Sigmoid colon (tissue), 7 donors: Measurements from ENCODE around the gene BOC. TPM values are rescaled to one million over a fixed set of nuclear protein-coding genes. Genes with fewer than 3 reads are reported as not detected.

Experiments used
- DNase-seq: peaks from one replicate; pipeline ENCODE4 v3.0.0-alpha.2; 2019
- H3K27ac ChIP-seq, 4 donors: fragments of 200-600 bp; sonication (generic); one replicate each; pipeline ENCODE4 v1.5.1; 2016 to 2019; ENCODE audit warnings: mild to moderate bottlenecking in 1 of 4
- H3K27me3 ChIP-seq, 3 donors: fragments of 200-600 bp; sonication (generic); one replicate each; pipeline ENCODE4 v1.5.1; 2019; ENCODE audit warnings: mild to moderate bottlenecking in 1 of 3
- H3K36me3 ChIP-seq, 4 donors: fragments of 200-600 bp; sonication (generic); one replicate each; pipeline ENCODE4 v1.5.1; 2016 to 2019
- H3K4me1 ChIP-seq, 4 donors: fragments of 200-600 bp; sonication (generic); one replicate each; pipeline ENCODE4 v1.5.1; 2017 to 2019
- H3K4me3 ChIP-seq, 4 donors: fragments of 200-600 bp; sonication (generic); one replicate each; pipeline ENCODE4 v1.5.1; 2017 to 2019; ENCODE audit warnings: mild to moderate bottlenecking in 2 of 4, moderate library complexity in 1 of 4
- H3K9me3 ChIP-seq, 4 donors: fragments of 200-600 bp in 3 of 4; sonication (generic) in 3 of 4; one replicate each; pipeline versions ENCODE4 v1.5.1 to v1.6.1; 2013 to 2019
- EP300 ChIP-seq, 4 donors: sonication (generic); formaldehyde crosslinking; IDR thresholded peaks; one replicate each; pipeline ENCODE4 v1.6.1; 2017; ENCODE audit warnings: antibody characterized with exemption in 4 of 4
- POLR2A ChIP-seq, 2 donors: fragments of 450-650 bp; IDR thresholded peaks; one replicate each; pipeline ENCODE4 v1.6.1; 2016; ENCODE audit warnings: antibody characterized with exemption in 2 of 2, mild to moderate bottlenecking in 2 of 2, moderate library complexity in 2 of 2
- POLR2AphosphoS5 ChIP-seq, 4 donors: sonication (generic); formaldehyde crosslinking; IDR thresholded peaks; one replicate each; pipeline ENCODE4 v1.6.1; 2017; ENCODE audit warnings: antibody characterized with exemption in 4 of 4
- WGBS, 2 donors: extraction: QIAGEN DNeasy Blood & Tissue Kit; methylation state at CpG; one replicate each; pipeline ENCODE4 v1.1.7; 2013; 5-methylcytosine and 5-hydroxymethylcytosine counted together
- intact Hi-C: fragments of 100-400 bp; cut with DNase I; formaldehyde crosslinking; loops from one replicate; pipeline ENCODE4 v1.15.1; 2023
- polyA plus RNA-seq, 3 donors: library from polyadenylated mRNA; stranded (reverse); fragments of 200-250 nt; gene quantifications; one replicate each; pipeline ENCODE4 v1.2.3, GENCODE V29; 2013
- total RNA-seq, 4 donors: library from RNA; depleted of rRNA; stranded (reverse); fragments of >200 nt; gene quantifications; one replicate each; pipeline ENCODE4 v1.1.0, GENCODE V29; 2016
- TF ChIP-seq, protein P1 (sequence below), 4 experiments: fragments of 450-650 bp in 3 of 4; fragments of 200-600 bp in 1 of 4; IDR thresholded peaks; one replicate each; pipeline ENCODE4 v1.5.1; 2016 to 2019; ENCODE audit warnings: antibody characterized with exemption in 4 of 4, mild to moderate bottlenecking in 3 of 4, moderate library complexity in 2 of 4
- donor health status: healthy with polysubstance abuse.
- donor health status: Bipolar disorder and iron deficiency.
- donor health status: healthy.

BOC gene
- total and polyA plus RNA-seq, 7 donors = 1.6 to 122 (median 80.3) TPM

DNA sequence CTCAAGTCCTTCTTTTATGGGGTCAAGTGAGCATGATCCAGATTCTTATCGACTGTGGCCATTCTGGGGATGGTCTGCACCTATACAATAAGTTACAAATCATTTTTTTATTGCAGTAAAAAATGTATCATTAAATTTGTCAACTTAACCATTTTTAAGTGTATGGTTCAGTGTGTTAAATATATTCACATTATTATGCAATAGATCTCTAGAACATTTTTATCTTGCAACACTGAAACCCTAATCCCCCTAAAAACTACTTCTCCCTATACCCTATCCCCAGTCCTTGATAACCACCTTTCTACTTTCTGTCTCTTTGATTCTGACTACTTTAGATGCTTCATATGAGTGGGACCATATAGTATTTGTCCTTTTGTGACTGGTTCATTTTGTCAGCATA lies 10.4 kb upstream of the BOC start:
- no peaks in the 10 kb centered on the region for H3K27me3 ChIP-seq
- intact Hi-C loops = no loop called here
- no peaks in the 10 kb centered on the region for H3K9me3 ChIP-seq
- H3K27ac ChIP-seq = no peak overlapping the region
- TF ChIP-seq, protein P1, sequence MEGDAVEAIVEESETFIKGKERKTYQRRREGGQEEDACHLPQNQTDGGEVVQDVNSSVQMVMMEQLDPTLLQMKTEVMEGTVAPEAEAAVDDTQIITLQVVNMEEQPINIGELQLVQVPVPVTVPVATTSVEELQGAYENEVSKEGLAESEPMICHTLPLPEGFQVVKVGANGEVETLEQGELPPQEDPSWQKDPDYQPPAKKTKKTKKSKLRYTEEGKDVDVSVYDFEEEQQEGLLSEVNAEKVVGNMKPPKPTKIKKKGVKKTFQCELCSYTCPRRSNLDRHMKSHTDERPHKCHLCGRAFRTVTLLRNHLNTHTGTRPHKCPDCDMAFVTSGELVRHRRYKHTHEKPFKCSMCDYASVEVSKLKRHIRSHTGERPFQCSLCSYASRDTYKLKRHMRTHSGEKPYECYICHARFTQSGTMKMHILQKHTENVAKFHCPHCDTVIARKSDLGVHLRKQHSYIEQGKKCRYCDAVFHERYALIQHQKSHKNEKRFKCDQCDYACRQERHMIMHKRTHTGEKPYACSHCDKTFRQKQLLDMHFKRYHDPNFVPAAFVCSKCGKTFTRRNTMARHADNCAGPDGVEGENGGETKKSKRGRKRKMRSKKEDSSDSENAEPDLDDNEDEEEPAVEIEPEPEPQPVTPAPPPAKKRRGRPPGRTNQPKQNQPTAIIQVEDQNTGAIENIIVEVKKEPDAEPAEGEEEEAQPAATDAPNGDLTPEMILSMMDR (IDR thresholded peaks at IDR 0.05) = no peak
- TF ChIP-seq POLR2AphosphoS5 (IDR thresholded peaks at IDR 0.05) (no peak), EP300 (IDR thresholded peaks at IDR 0.05) (no peak), POLR2A (IDR thresholded peaks at IDR 0.05) (no peak)
- H3K36me3 ChIP-seq = no peaks in the 10 kb centered on the region
- no peak for DNase-seq
- WGBS, 2 donors = 51 to 71% methylated on average over 1 of the region's 1 CpG
- peaks cover 0 to under 1% (median 0%) of the 10 kb centered on the region in 4 donors for H3K4me1 ChIP-seq
- H3K4me3 ChIP-seq = no peak overlapping the region

DNA sequence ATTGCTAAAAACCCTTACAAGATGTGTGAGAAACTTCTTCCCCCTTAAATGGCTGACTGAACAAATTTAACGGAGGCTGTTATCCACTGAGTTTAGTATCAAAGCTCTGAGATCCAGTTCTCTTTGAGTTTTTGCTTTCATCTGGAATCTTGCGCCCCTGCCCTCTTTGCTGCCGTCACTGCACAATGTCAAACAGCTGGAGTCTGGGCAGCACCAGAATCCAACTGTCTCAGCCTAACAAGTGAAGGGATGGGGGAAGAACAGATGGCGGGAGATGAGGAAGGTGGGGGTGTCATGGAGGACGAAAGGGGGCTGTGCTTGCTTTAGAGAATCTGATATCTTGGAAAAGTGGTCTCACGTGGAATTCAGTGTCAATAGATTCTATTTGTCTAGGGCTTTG lies 7.0 kb upstream of the BOC start:
- 80 to 82% methylated on average over 6 of the region's 6 CpGs for WGBS, 2 donors
- H3K9me3 ChIP-seq = no peaks in the 10 kb centered on the region
- no peak overlapping the region for H3K27ac ChIP-seq
- no peak for DNase-seq
- no peaks in the 10 kb centered on the region for H3K27me3 ChIP-seq
- intact Hi-C loops = no loop called here
- no peak overlapping the region for H3K4me3 ChIP-seq
- TF ChIP-seq, protein P1 (IDR thresholded peaks at IDR 0.05) = no peak
- TF ChIP-seq POLR2A (IDR thresholded peaks at IDR 0.05) = no peak
- no peak for TF ChIP-seq POLR2AphosphoS5 (IDR thresholded peaks at IDR 0.05)
- TF ChIP-seq EP300 (IDR thresholded peaks at IDR 0.05) = no peak
- no peaks in the 10 kb centered on the region for H3K36me3 ChIP-seq
- peaks cover 0 to 6% (median 1%) of the 10 kb centered on the region in 4 donors for H3K4me1 ChIP-seq

DNA sequence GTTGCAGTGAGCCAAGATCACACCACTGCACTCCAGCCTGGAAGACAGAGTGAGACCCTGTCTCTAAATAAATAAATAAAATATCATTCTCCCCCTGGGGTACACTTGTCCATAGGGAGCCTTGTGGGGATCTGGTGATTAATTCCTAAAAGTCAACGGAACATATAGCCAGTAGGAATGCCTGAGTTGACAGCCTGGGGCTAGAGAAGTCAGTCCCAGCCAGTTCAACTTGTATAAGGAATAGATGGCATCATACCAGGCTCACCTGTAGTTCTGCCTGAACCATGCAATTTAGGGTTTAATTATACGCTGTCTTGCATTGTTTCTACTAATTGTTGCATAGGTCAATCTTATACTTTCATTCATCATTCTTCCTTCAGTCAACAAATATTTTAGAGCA lies 5.9 kb upstream of the BOC start:
- 82 to 95% methylated on average over 2 of the region's 2 CpGs for WGBS, 2 donors
- H3K27me3 ChIP-seq = no peaks in the 10 kb centered on the region
- intact Hi-C loops = no loop called here
- H3K4me1 ChIP-seq = peaks cover 0 to 15% (median 8%) of the 10 kb centered on the region in 4 donors
- no peak for DNase-seq
- no peak for TF ChIP-seq POLR2A (IDR thresholded peaks at IDR 0.05)
- no peak for TF ChIP-seq POLR2AphosphoS5 (IDR thresholded peaks at IDR 0.05)
- TF ChIP-seq, protein P1 (IDR thresholded peaks at IDR 0.05) = no peak
- no peak for TF ChIP-seq EP300 (IDR thresholded peaks at IDR 0.05)
- no peaks in the 10 kb centered on the region for H3K36me3 ChIP-seq
- no peak overlapping the region for H3K27ac ChIP-seq
- no peaks in the 10 kb centered on the region for H3K9me3 ChIP-seq
- no peak overlapping the region for H3K4me3 ChIP-seq

DNA sequence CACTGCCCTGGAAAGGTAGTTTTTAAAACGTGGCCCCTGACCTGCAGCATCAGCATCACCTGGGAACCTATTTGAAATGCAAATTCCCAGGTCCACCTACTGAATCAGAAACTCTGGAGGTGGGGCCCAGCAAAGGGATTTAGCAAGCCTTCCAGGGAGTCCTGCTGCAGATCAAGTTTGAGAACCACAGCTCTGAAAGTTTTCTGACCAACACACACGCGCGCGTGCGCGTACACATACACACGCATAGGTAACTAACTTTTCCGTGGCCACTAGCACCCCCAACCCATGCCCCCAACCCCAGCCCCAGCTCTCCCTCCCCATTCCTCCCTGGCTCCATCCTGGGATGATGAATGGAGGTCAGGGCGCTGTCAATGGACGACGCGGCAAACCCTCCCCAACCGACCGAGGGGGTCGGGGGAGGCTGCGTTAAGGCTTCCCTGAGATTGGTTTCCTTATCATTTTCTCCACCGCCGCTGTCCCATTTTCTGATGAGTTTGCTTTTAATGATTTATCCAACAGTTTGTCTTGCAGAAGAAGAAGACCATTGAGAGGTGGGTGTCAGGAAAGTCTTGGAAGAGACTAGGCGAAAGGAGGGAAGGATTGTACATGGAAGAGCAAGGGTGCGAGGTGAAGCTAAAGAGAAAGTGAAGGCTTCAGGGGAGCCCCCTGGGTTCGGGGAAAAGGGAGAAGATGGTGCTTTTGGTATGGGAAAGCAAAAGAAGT lies 590 bp upstream of the BOC start:
- H3K36me3 ChIP-seq = no peaks in the 10 kb centered on the region
- H3K9me3 ChIP-seq = no peaks in the 10 kb centered on the region
- WGBS, 2 donors = 42 to 58% methylated on average over 22 of the region's 22 CpGs
- H3K4me1 ChIP-seq = peaks cover 0 to 46% (median 20%) of the 10 kb centered on the region in 4 donors
- H3K4me3 ChIP-seq = peak overlapping the region; percentile 73 to 97 (median 91)
- no peaks in the 10 kb centered on the region for H3K27me3 ChIP-seq
- intact Hi-C loops = loop anchor here (2.0 to 5.0 kb wide), 2 partner anchors 62 to 307 kb away; partner anchors contain the start of gene SPICE1
- TF ChIP-seq EP300 (IDR thresholded peaks at IDR 0.05) (no peak), POLR2A (IDR thresholded peaks at IDR 0.05) (no peak), POLR2AphosphoS5 (IDR thresholded peaks at IDR 0.05) (no peak)
- TF ChIP-seq, protein P1 (IDR thresholded peaks at IDR 0.05) = no peak
- peak overlapping the region; percentile 95 to 97 (median 96) for H3K27ac ChIP-seq
- DNase-seq = peak; percentile 80
